MG63 (cell line): Measurements from ENCODE around the gene MBD4. TPM values are rescaled to one million over a fixed set of nuclear protein-coding genes. Genes with fewer than 3 reads are reported as not detected.

Experiments used
- DNase-seq: peaks from one replicate; pipeline ENCODE4 v3.0.0-alpha.2; 2020
- H3K27me3 ChIP-seq: fragments of 250-450 bp; sonication (Bioruptor Pico); 2 replicates; pipeline ENCODE4 v1.5.1; 2020; ENCODE audit warnings: mild to moderate bottlenecking, moderate library complexity
- H3K36me3 ChIP-seq: fragments of 250-450 bp; sonication (Bioruptor Pico); 2 replicates; pipeline ENCODE4 v1.5.1; 2020; ENCODE audit warnings: mild to moderate bottlenecking, moderate library complexity
- H3K4me3 ChIP-seq: fragments of 250-450 bp; sonication (Bioruptor Pico); 2 replicates; pipeline ENCODE4 v1.5.1; 2020; ENCODE audit warnings: mild to moderate bottlenecking, moderate library complexity
- H3K9me3 ChIP-seq: fragments of 250-450 bp; sonication (Bioruptor Pico); 2 replicates; pipeline ENCODE4 v1.5.1; 2020; ENCODE audit warnings: mild to moderate bottlenecking, moderate library complexity
- total RNA-seq: library from RNA; depleted of rRNA; stranded (reverse); fragments of >200 nt; shearing (Covaris generic); gene quantifications from 2 replicates; pipeline ENCODE4 v1.2.3, GENCODE V29; 2014; ENCODE audit warnings: low replicate concordance

The MBD4 gene
- total RNA-seq, 1 experiment from 2014 or later, result 17.2 TPM

DNA sequence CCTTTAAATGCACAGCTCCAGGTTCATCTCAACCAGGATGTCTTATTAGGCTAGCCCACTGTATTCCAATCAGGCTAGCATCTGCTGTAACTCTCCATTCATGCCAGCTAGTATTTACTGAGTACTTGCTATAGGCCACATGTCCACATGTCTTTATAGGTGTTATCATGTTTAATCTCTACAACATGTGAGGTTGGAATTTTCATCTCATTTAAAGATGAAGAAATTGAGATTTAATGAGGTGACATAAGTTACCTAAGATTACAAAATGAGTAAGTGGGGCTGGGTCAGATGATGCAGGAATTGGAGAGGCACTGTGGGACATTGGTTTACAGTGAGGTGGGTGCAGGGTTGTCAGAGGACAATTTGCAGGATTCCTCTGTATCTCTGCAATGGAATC, 3.2 kb upstream of the MBD4 start:
- no peak overlapping the region for H3K4me3 ChIP-seq
- no peak for DNase-seq
- H3K9me3 ChIP-seq, result no peaks in the 10 kb centered on the region
- H3K36me3 ChIP-seq, result peaks cover 8% of the 10 kb centered on the region
- no peaks in the 10 kb centered on the region for H3K27me3 ChIP-seq

DNA sequence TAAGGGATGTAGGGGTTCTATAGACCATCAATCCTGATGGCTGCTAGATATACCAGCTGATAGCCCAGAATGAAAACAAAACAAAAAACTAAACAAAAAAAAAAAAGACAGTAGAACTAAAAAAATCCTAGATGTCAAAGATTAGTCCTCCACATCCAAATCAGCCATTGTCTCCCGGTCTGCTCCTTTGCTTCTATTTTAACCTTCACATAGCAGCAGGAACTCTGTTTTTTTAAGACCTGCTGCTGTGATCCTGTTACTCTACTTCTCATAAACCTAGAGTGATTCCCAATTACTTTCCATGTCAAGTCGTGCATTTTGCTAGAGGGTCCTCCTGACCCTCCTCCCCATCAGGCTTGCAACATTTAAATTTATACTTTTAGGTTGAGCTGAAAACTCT, 2.7 kb upstream of the MBD4 start:
- Histone ChIP-seq H3K36me3 (peaks cover 10% of the 10 kb centered on the region), H3K9me3 (no peaks in the 10 kb centered on the region), H3K27me3 (no peaks in the 10 kb centered on the region), H3K4me3 (no peak overlapping the region)
- no peak for DNase-seq

DNA sequence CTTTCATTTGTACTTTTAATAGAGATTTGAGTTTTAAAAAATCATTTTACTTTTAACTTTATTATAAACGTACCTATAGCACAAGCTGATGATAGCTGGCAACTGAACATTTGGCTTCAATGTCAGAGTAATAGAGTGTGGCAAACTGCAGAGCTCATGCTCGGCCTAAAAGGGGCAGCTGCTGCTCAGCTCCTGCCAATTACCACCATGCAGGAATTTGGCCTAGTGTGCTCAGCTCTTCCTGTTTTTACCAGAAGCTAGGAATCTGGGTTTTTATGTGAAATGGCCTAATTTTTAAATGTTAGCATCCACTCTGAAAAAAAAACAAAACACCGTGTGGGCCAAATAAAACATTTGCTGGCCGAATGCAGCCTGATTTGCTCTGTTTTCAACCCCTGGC, 2.0 kb upstream of the MBD4 start:
- Histone ChIP-seq H3K9me3 (no peaks in the 10 kb centered on the region), H3K36me3 (peaks cover 17% of the 10 kb centered on the region), H3K4me3 (peak overlapping the region; percentile 91), H3K27me3 (no peaks in the 10 kb centered on the region)
- DNase-seq, result peak; percentile 80

GRCh38 chr3:129441215-129441614, 1.5 kb upstream of the MBD4 start:
- H3K4me3 ChIP-seq, result peak overlapping the region; percentile 91
- H3K27me3 ChIP-seq, result no peaks in the 10 kb centered on the region
- H3K36me3 ChIP-seq, result peaks cover 22% of the 10 kb centered on the region
- DNase-seq, result no peak
- H3K9me3 ChIP-seq, result no peaks in the 10 kb centered on the region

DNA sequence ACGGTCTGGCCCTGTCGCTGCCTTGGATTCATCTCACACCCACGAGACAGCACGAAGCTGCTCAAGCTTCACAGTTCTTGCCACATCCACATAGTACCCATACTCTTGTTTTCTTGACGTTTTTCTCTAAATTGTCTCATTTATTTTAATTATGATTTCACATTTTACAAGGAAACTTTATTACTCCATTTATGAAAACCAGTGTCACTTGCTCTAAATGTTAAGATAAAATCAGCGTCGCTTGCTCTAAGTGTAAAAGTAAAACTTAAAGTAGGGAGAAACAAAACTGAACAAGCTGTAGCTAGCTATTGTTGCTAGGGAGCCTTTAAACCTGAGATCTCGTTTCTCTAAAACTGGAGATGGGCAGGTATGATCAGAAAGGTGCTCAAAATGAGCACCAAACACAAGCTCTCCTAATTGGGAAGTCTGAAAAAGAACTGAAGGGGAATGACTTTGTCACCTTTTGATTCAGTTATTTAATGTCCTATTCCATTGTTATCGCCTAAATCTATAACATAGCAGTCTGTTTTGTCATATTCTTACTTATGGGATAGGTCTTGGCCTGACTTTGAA, 956 bp upstream of the MBD4 start:
- Histone ChIP-seq H3K27me3 (no peaks in the 10 kb centered on the region), H3K36me3 (peaks cover 24% of the 10 kb centered on the region)
- DNase-seq, result no peak

GRCh38 chr3:129439226-129439816, 427 bp downstream of the MBD4 start:
- H3K36me3 ChIP-seq, result peaks cover 32% of the 10 kb centered on the region
- peak overlapping the region; percentile 91 for H3K4me3 ChIP-seq
- H3K27me3 ChIP-seq, result no peaks in the 10 kb centered on the region
- DNase-seq, result peak; percentile 28
- no peaks in the 10 kb centered on the region for H3K9me3 ChIP-seq

More for the DNA sequence above, 956 bp upstream of the MBD4 start:
- Histone ChIP-seq H3K4me3 (peak overlapping the region; percentile 91), H3K9me3 (no peaks in the 10 kb centered on the region)

DNA sequence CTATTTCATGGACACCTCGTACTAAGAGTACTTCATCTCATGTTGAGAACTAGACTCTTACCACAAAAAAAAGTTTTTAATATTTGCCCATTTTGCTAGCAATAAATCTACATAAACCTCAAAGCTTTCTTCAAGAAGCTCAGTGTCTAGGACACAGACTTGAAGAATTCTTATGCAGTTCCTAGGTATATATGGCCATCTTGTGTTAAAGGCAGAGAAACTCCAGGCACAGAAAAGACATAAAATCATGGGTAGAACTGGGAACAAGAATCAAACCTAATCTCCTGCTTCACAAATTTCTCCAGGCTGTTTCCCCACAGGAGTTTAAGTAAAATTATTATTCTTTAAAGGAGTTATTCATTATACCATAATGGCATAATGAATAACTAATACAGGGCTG, 4.4 kb downstream of the MBD4 start:
- no peak for DNase-seq
- Histone ChIP-seq H3K36me3 (peaks cover 64% of the 10 kb centered on the region), H3K27me3 (no peaks in the 10 kb centered on the region), H3K9me3 (no peaks in the 10 kb centered on the region), H3K4me3 (no peak overlapping the region)

DNA sequence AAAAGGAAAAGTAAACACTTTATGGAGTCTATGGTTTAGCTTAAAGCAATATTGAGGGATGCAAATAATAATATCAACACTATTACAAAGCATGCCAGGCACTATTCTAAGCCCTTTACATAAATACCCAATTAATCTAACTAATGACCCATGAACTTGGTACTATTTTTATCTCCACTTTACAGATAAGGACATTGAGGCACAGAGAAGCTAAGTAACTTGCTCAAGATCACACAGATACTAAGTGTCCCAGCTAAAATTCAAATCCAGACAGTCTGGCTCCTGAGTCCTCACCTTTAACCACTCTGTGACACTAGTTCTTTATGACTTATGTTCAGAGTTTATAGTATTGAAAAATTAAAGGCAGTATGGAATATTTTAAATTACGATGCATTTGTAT, 5.6 kb downstream of the MBD4 start:
- H3K27me3 ChIP-seq, result no peaks in the 10 kb centered on the region
- no peak overlapping the region for H3K4me3 ChIP-seq
- H3K9me3 ChIP-seq, result no peaks in the 10 kb centered on the region
- H3K36me3 ChIP-seq, result peaks cover 67% of the 10 kb centered on the region
- no peak for DNase-seq

GRCh38 chr3:129433565-129433964, 6.2 kb downstream of the MBD4 start:
- Histone ChIP-seq H3K9me3 (no peaks in the 10 kb centered on the region), H3K27me3 (no peaks in the 10 kb centered on the region), H3K4me3 (no peak overlapping the region), H3K36me3 (peaks cover 67% of the 10 kb centered on the region)
- DNase-seq, result no peak

DNA sequence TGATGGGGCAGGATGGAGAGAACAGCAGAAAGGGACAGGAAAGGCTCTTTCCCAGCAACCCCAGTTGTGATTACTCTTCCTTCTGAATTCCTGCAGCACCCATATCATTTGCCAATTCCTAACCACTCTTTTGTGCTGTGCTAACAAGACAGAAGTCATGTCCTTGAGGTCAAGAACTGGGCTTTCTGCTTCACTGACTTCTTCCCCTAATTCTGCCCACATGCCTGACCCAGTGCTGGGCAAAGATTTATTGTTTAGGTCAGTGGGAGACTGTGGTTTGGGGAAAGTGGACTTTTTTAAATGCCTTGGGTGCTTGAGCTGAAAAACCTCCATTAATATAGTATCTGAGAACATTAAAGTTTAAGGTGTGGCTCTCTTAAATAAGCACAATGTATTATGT, 7.1 kb downstream of the MBD4 start:
- Histone ChIP-seq H3K27me3 (no peaks in the 10 kb centered on the region), H3K9me3 (no peaks in the 10 kb centered on the region), H3K36me3 (peaks cover 59% of the 10 kb centered on the region), H3K4me3 (no peak overlapping the region)
- DNase-seq, result no peak

GRCh38 chr3:129432036-129432435, 7.7 kb downstream of the MBD4 start:
- H3K27me3 ChIP-seq, result no peaks in the 10 kb centered on the region
- no peak overlapping the region for H3K4me3 ChIP-seq
- H3K9me3 ChIP-seq, result no peaks in the 10 kb centered on the region
- H3K36me3 ChIP-seq, result peaks cover 53% of the 10 kb centered on the region
- no peak for DNase-seq

DNA sequence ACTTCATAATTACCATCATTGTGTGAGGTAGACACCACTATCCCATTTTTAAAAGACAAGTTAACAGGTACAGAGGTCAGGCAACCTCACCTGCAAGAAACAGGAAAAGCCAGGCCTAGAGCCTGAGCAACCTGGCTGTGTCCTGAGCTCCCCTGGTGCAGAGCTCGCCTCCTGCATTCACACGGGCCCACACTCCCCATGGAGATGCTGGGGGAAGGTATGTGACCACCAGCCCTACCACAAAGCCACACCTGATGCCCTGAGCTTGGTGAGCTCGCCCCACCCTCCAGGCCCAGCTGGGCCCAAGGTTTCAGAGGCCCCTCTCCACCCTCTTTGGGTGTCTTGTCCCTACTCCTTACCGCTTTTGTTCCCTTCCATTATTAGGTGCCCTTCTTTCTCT, 10.1 kb downstream of the MBD4 start:
- Histone ChIP-seq H3K27me3 (no peaks in the 10 kb centered on the region), H3K9me3 (no peaks in the 10 kb centered on the region), H3K4me3 (no peak overlapping the region), H3K36me3 (peaks cover 38% of the 10 kb centered on the region)
- DNase-seq, result no peak

DNA sequence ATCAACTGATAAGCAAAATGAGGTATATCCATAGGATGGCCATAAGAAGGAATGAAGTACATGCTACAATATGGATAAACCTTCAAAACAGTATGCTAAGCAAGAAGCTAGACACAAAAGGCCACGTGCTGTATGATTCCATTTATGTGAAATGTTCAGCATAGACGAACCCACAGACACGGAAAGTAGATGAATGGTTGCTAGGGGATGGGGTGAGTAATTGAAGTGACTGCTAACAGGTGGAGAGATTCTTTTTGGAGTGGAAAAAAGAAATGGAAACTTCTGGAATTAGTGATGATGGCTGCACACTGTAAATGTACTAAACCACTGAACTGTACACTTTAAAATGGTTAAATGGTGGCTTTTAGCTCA, 10.7 kb downstream of the MBD4 start:
- Histone ChIP-seq H3K27me3 (no peaks in the 10 kb centered on the region), H3K4me3 (no peak overlapping the region), H3K36me3 (peaks cover 32% of the 10 kb centered on the region), H3K9me3 (no peaks in the 10 kb centered on the region)
- no peak for DNase-seq

- peak within 1 kb of the TSS; percentile 34 for H3K4me3 ChIP-seq
Observed at GRCh38 chr3:129428376-129429079, 11.2 kb downstream of the MBD4 start, which contains the start of gene EFCAB12. TSS of gene EFCAB12 (minus strand) at chr3:129428636. CDS start at chr3:129428488, 148 bp downstream.

DNA sequence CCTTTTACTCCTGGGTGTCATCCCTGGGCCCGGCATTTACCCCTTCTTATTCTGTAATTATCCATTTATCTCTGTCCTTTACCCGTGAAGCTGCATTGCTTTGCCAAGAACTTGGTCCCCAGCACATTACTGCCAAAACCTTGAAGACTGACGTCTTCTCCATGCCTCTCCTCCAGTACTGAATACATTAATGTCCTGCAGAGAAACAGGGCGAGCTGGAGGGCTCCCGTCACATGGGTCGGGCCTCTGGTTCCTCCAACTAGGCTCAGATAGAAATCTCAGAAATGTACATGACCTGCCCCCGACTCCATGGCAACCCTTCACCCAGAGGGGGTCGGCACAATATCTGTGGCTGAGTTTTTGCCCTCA, 11.8 kb downstream of the MBD4 start:
- Histone ChIP-seq H3K9me3 (no peaks in the 10 kb centered on the region), H3K36me3 (peaks cover 26% of the 10 kb centered on the region), H3K4me3 (peak overlapping the region; percentile 34), H3K27me3 (no peaks in the 10 kb centered on the region)
- no peak for DNase-seq

More at GRCh38 chr3:129428376-129429079, 11.2 kb downstream of the MBD4 start, which contains the start of gene EFCAB12:
- peaks cover 27% of the 10 kb centered on the region for H3K36me3 ChIP-seq
- DNase-seq, result peak; percentile 86
- H3K27me3 ChIP-seq, result no peaks in the 10 kb centered on the region
- H3K9me3 ChIP-seq, result no peaks in the 10 kb centered on the region

DNA sequence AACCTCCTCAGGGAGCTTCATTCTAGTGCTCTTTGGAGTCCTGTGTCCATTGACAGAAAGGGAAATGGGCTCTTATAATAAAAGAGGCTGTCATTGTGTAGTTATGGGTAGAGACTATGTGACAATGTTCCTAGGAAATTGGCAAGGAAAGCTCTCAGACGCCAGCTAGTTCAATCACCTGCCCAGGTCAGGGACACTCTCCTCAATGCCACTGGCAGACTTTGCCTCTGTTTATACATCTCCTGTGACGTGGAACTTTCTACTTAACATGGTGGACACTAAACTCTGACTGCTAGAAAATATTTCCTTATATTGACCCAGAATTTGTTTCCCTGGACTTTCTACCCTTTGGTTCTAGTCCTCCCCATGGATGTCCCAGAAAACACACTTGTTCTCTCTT, 14.1 kb downstream of the MBD4 start:
- no peaks in the 10 kb centered on the region for H3K27me3 ChIP-seq
- no peak for DNase-seq

DNA sequence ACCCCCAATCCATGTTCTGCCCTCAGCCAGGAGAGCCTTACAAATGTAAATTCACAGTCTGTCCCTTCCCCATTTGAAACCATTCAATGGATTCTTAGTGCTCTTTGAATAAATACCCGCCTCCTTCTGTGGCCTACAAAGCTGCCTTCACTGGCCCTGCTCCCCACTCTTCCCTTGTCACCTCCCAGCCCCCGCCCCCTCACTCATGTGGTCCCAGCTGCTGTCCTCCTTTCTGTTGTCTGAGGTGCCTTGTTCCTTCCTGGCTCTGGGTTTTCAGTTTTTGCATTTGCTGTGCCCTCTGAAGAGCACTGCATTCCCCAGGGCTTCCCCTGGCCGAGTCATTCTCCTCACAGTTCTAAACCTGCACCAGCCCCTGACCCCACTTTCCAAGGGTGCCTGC, 14.5 kb downstream of the MBD4 start:
- Histone ChIP-seq H3K36me3 (peaks cover 2% of the 10 kb centered on the region; the same call in 1 of the 2 replicates), H3K4me3 (no peak overlapping the region), H3K27me3 (no peaks in the 10 kb centered on the region), H3K9me3 (peaks cover 2% of the 10 kb centered on the region; the same call in 1 of the 2 replicates)
- no peak for DNase-seq

More for the DNA sequence above, 14.1 kb downstream of the MBD4 start:
- H3K9me3 ChIP-seq, result peaks cover under 1% of the 10 kb centered on the region; the same call in 1 of the 2 replicates
- peaks cover 6% of the 10 kb centered on the region; the same call in 1 of the 2 replicates for H3K36me3 ChIP-seq
- H3K4me3 ChIP-seq, result no peak overlapping the region
